ENCODE results near the gene WFDC6.

DNA sequence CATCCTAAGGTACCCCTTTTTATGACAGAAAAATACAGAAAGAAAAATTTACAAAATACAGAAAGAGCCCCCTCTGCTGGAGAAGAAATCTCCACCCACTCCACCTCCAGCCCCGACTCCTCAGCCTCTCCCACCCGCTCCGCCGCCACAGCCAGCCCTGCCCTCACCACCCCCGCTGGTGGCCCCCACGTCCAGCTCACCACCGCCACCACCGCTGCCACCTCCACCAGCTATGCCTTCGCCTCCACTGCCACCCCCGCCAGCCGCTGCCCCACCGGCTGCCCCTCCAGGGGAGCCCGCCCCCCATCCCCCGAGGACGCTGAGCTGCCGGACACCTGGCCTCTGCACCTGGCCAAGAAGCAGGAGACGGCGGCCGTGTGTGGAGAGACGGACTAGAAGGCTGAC lies 52.0 kb downstream of the WFDC6 start:
- TF ChIP-seq, protein P1, sequence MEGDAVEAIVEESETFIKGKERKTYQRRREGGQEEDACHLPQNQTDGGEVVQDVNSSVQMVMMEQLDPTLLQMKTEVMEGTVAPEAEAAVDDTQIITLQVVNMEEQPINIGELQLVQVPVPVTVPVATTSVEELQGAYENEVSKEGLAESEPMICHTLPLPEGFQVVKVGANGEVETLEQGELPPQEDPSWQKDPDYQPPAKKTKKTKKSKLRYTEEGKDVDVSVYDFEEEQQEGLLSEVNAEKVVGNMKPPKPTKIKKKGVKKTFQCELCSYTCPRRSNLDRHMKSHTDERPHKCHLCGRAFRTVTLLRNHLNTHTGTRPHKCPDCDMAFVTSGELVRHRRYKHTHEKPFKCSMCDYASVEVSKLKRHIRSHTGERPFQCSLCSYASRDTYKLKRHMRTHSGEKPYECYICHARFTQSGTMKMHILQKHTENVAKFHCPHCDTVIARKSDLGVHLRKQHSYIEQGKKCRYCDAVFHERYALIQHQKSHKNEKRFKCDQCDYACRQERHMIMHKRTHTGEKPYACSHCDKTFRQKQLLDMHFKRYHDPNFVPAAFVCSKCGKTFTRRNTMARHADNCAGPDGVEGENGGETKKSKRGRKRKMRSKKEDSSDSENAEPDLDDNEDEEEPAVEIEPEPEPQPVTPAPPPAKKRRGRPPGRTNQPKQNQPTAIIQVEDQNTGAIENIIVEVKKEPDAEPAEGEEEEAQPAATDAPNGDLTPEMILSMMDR (IDR thresholded peaks at IDR 0.05): peak in 1 of 6 experiments; percentile 10
- no peak for TF ChIP-seq POLR2A (IDR thresholded peaks at IDR 0.05)
